ENCODE data around the gene CSTPP1. TPM values are rescaled to one million over a fixed set of nuclear protein-coding genes. Genes with fewer than 3 reads are reported as not detected.

Gene CSTPP1
- total RNA-seq, 2 experiments from 2014 or later = 12.8 to 14.4 TPM

- POLR2A ChIA-PET = interaction anchor here (1.4 kb wide), 1 partner anchor 16 kb away, joined by 3 read pairs; no protein-coding TSS in a partner anchor
- Mint-ChIP-seq H3K27me3 (no peaks in the 10 kb centered on the region), H3K4me1 (ENCODE audit: low read depth) (peaks cover 13% of the 10 kb centered on the region), H3K4me3 (no peak overlapping the region), H3K27ac (no peak overlapping the region), H3K36me3 (ENCODE audit: low read depth) (no peaks in the 10 kb centered on the region), H3K9me3 (no peaks in the 10 kb centered on the region)
- no peak for TF ChIP-seq CTCF (IDR thresholded peaks at IDR 0.05)
- no peak for ATAC-seq
- CTCF ChIA-PET = interaction anchor here (0.8 to 1.5 kb wide), 3 partner anchors 12 to 27 kb away, joined by 3 to 4 read pairs (median 3); partner anchors contain the start of gene CSTPP1
- no peak for DNase-seq
- intact Hi-C loops (cut with micrococcal nuclease) = no loop called here
These were observed 12.0 kb downstream of the CSTPP1 start for GRCh38 chr11:46948378-46949131.

- CTCF ChIA-PET = interaction anchor here (0.8 to 0.9 kb wide), 2 partner anchors 13 to 26 kb away, joined by 3 read pairs; partner anchors contain the start of gene CSTPP1
- Mint-ChIP-seq H3K27ac (no peak overlapping the region), H3K36me3 (ENCODE audit: low read depth) (no peaks in the 10 kb centered on the region), H3K4me3 (no peak overlapping the region), H3K9me3 (no peaks in the 10 kb centered on the region), H3K4me1 (ENCODE audit: low read depth) (peaks cover 13% of the 10 kb centered on the region), H3K27me3 (no peaks in the 10 kb centered on the region)
- intact Hi-C loops (cut with micrococcal nuclease) = no loop called here
- POLR2A ChIA-PET = interaction anchor here (0.5 kb wide), 1 partner anchor 234 kb away, joined by 3 read pairs; no protein-coding TSS in a partner anchor
- ATAC-seq = no peak
- DNase-seq = no peak
- TF ChIP-seq CTCF (IDR thresholded peaks at IDR 0.05) = no peak
These were observed 12.7 kb downstream of the CSTPP1 start for GRCh38 chr11:46949297-46949696.

- no peaks in the 10 kb centered on the region for H3K36me3 Mint-ChIP-seq (ENCODE audit: low read depth)
- H3K4me1 Mint-ChIP-seq (ENCODE audit: low read depth) = peaks cover 8% of the 10 kb centered on the region
- intact Hi-C loops (cut with micrococcal nuclease) = no loop called here
- no peak overlapping the region for H3K27ac Mint-ChIP-seq
- H3K4me3 Mint-ChIP-seq = no peak overlapping the region
- DNase-seq = no peak
- CTCF ChIA-PET = interaction anchor here (1.0 to 1.7 kb wide), 2 partner anchors 61 to 201 kb away, joined by 3 to 5 read pairs; no protein-coding TSS in a partner anchor
- H3K9me3 Mint-ChIP-seq = no peaks in the 10 kb centered on the region
- no peak for ATAC-seq
- no peaks in the 10 kb centered on the region for H3K27me3 Mint-ChIP-seq
- POLR2A ChIA-PET = interaction anchor here (0.8 kb wide), 1 partner anchor 183 kb away, joined by 3 read pairs; no protein-coding TSS in a partner anchor
- no peak for TF ChIP-seq CTCF (IDR thresholded peaks at IDR 0.05)
These were observed 15.3 kb downstream of the CSTPP1 start for GRCh38 chr11:46951864-46952263.

DNA sequence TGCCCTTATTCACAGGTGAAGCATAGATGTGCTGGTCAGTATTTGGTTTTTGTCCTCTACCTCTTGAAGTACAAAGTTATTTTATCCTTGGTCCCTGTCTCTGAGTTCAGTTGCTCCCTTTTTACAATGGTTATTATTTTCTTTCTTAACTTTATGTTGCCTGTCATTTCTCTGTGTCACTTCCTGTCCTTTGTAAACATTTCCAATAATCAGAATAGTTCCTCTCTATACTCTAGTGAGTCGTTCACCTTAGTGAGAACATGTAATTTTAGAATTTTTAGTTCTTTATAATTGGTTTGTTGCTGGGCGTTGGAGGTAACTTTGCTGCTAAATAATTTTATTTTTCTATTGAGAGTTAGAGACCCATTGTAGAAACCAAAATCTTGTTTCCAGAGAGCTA lies 16.0 kb downstream of the CSTPP1 start:
- intact Hi-C loops (cut with micrococcal nuclease) = no loop called here
- DNase-seq (no peak), ATAC-seq (no peak)
- CTCF ChIA-PET = interaction anchor here (1.7 kb wide), 1 partner anchor 200 kb away, joined by 5 read pairs; no protein-coding TSS in a partner anchor
- Mint-ChIP-seq H3K27me3 (no peaks in the 10 kb centered on the region), H3K9me3 (no peaks in the 10 kb centered on the region), H3K36me3 (ENCODE audit: low read depth) (no peaks in the 10 kb centered on the region), H3K27ac (no peak overlapping the region), H3K4me1 (ENCODE audit: low read depth) (peaks cover 8% of the 10 kb centered on the region), H3K4me3 (no peak overlapping the region)
- no peak for TF ChIP-seq CTCF (IDR thresholded peaks at IDR 0.05)
- POLR2A ChIA-PET = no interaction called here

DNA sequence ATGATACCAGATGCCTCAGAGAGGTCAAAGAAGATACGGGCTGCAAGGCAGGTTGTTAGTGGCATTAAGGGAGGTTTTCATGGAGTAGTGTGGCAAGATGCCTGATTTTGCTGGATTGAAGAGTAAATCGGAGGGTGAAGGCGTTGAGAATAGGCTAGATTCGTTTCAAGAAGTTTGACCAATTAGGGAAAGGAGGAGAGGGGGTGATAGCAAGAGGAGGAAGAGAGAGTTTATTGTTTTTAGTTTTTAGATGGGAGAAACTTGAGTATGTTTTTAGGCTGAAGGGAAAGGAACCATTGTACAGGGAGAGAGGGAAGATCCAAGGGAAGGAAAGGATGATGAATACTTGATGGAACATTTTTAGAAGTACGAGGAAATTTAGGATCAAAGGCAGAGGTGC lies 16.5 kb downstream of the CSTPP1 start:
- POLR2A ChIA-PET = no interaction called here
- Mint-ChIP-seq H3K36me3 (ENCODE audit: low read depth) (no peaks in the 10 kb centered on the region), H3K27ac (no peak overlapping the region), H3K9me3 (no peaks in the 10 kb centered on the region), H3K4me3 (no peak overlapping the region), H3K4me1 (ENCODE audit: low read depth) (peaks cover 8% of the 10 kb centered on the region), H3K27me3 (no peaks in the 10 kb centered on the region)
- ATAC-seq (no peak), DNase-seq (no peak)
- TF ChIP-seq CTCF (IDR thresholded peaks at IDR 0.05) = no peak
- intact Hi-C loops (cut with micrococcal nuclease) = no loop called here
- CTCF ChIA-PET = no interaction called here
